OCI-LY3 (cell line): Measurements from ENCODE around the gene SEPTIN11.

Experiments
- H2AFZ ChIP-seq: fragments of 200-600, 300-600 bp; shearing (Covaris generic); 2 replicates; pipeline ENCODE4 v1.6.0; 2014; ENCODE audit warnings: antibody characterized with exemption, low read depth, low read length
- H3K27ac ChIP-seq: fragments of 200-600, 300-600 bp; sonication (generic); 2 replicates; pipeline ENCODE4 v1.5.1; 2014; ENCODE audit warnings: mild to moderate bottlenecking, low read length, moderate library complexity, mixed read lengths
- H3K27me3 ChIP-seq: fragments of 200-600, 300-600 bp; sonication (generic); 2 replicates; pipeline ENCODE4 v1.6.1; 2014; ENCODE audit warnings: low read depth, low read length, mixed read lengths
- H3K36me3 ChIP-seq: fragments of 200-600, 300-600 bp; sonication (generic); replicated peaks from 2 replicates; pipeline ENCODE3; 2014; ENCODE audit warnings: low read depth, low read length, mixed read lengths
- H3K4me1 ChIP-seq: fragments of 300-600, 200-600 bp; sonication (generic); 2 replicates; pipeline ENCODE4 v1.6.1; 2014; ENCODE audit warnings: low read length, mixed read lengths
- H3K4me2 ChIP-seq: fragments of 200-600, 300-600 bp; sonication (generic); 2 replicates; pipeline ENCODE4 v1.6.1; 2014; ENCODE audit warnings: low read length, mixed read lengths
- H3K4me3 ChIP-seq: fragments of 300-600, 200-600 bp; sonication (generic); 2 replicates; pipeline ENCODE4 v1.5.1; 2014; ENCODE audit warnings: antibody characterized with exemption, mild to moderate bottlenecking, low read length, moderate library complexity
- H3K79me2 ChIP-seq: fragments of 300-600, 200-600 bp; shearing (Covaris generic); 2 replicates; pipeline ENCODE4 v1.6.1; 2014; ENCODE audit warnings: mild to moderate bottlenecking, low read length, mixed read lengths
- H3K9ac ChIP-seq: fragments of 300-600, 200-600 bp; shearing (Covaris generic); 2 replicates; pipeline ENCODE4 v1.6.0; 2014; ENCODE audit warnings: mild to moderate bottlenecking, low read length, moderate library complexity
- H3K9me3 ChIP-seq: fragments of 200-600, 300-600 bp; shearing (Covaris generic); 2 replicates; pipeline ENCODE4 v1.6.1; 2014; ENCODE audit warnings: low read length, mixed read lengths; ENCODE audit not compliant: insufficient read depth
- H4K20me1 ChIP-seq: fragments of 200-600, 300-600 bp; sonication (generic); 2 replicates; pipeline ENCODE4 v1.6.1; 2016; ENCODE audit warnings: low read length, mixed read lengths; ENCODE audit not compliant: insufficient read depth
- CTCF ChIP-seq: fragments of 200-600, 300-600 bp; sonication (generic); IDR thresholded peaks from 2 replicates; pipeline ENCODE4 v1.5.1; 2014; ENCODE audit warnings: antibody characterized with exemption, low read length, low read depth
- EZH2phosphoT487 ChIP-seq: fragments of 200-600 bp; shearing (Covaris generic); IDR thresholded peaks from 2 replicates; pipeline ENCODE4 v1.6.1; 2018; ENCODE audit warnings: antibody characterized with exemption, mixed run types, low read depth

SEPTIN11 gene

GRCh38 chr4:76949276-76950051, at the start of gene SEPTIN11:
TSS of gene SEPTIN11 (plus strand) at chr4:76949752. CDS start at chr4:76949904, 152 bp downstream.
- H3K9ac ChIP-seq: peak within 1 kb of the TSS; percentile 92
- peak within 1 kb of the TSS; percentile 41 for H3K27ac ChIP-seq
- TF ChIP-seq CTCF: no peak
- no peak for TF ChIP-seq EZH2phosphoT487
- H3K79me2 ChIP-seq: peaks cover 43% of the 10 kb centered on the region
- H3K27me3 ChIP-seq: no peaks in the 10 kb centered on the region
- peaks cover 6% of the 10 kb centered on the region for H3K36me3 ChIP-seq
- H3K4me3 ChIP-seq: peak within 1 kb of the TSS; percentile 95
- peaks cover 8% of the 10 kb centered on the region for H3K4me1 ChIP-seq
- H3K4me2 ChIP-seq: peak within 1 kb of the TSS; percentile 70
- H4K20me1 ChIP-seq: peaks cover 18% of the 10 kb centered on the region
- peak within 1 kb of the TSS; percentile 84 for H2AFZ ChIP-seq
- no peaks in the 10 kb centered on the region for H3K9me3 ChIP-seq

- Histone ChIP-seq H3K4me3 (no peak overlapping the region), H3K27ac (no peak overlapping the region)
- TF ChIP-seq CTCF (no peak), EZH2phosphoT487 (no peak)
Observed at GRCh38 chr4:76902233-76902890, 47.2 kb upstream of the SEPTIN11 start.

GRCh38 chr4:76904646-76905190, 44.8 kb upstream of the SEPTIN11 start:
- no peaks in the 10 kb centered on the region for H3K27me3 ChIP-seq
- no peak for TF ChIP-seq EZH2phosphoT487
- no peak for TF ChIP-seq CTCF
- no peak overlapping the region for H3K27ac ChIP-seq
- no peaks in the 10 kb centered on the region for H3K4me1 ChIP-seq
- H2AFZ ChIP-seq: no peak overlapping the region
- H3K4me3 ChIP-seq: no peak overlapping the region
- H4K20me1 ChIP-seq: no peaks in the 10 kb centered on the region
- no peak overlapping the region for H3K9ac ChIP-seq
- no peaks in the 10 kb centered on the region for H3K36me3 ChIP-seq
- H3K4me2 ChIP-seq: no peak overlapping the region
- no peaks in the 10 kb centered on the region for H3K9me3 ChIP-seq
- no peaks in the 10 kb centered on the region for H3K79me2 ChIP-seq

More at GRCh38 chr4:76902233-76902890, 47.2 kb upstream of the SEPTIN11 start:
- H4K20me1 ChIP-seq: no peaks in the 10 kb centered on the region
- H2AFZ ChIP-seq: no peak overlapping the region
- no peaks in the 10 kb centered on the region for H3K27me3 ChIP-seq
- no peaks in the 10 kb centered on the region for H3K79me2 ChIP-seq
- no peaks in the 10 kb centered on the region for H3K9me3 ChIP-seq
- no peak overlapping the region for H3K9ac ChIP-seq
- no peaks in the 10 kb centered on the region for H3K36me3 ChIP-seq
- H3K4me1 ChIP-seq: no peaks in the 10 kb centered on the region
- H3K4me2 ChIP-seq: no peak overlapping the region

GRCh38 chr4:76905521-76905920, 44.0 kb upstream of the SEPTIN11 start:
- Histone ChIP-seq H3K9ac (no peak overlapping the region), H3K4me1 (no peaks in the 10 kb centered on the region), H2AFZ (no peak overlapping the region), H4K20me1 (no peaks in the 10 kb centered on the region), H3K4me3 (no peak overlapping the region), H3K36me3 (no peaks in the 10 kb centered on the region), H3K79me2 (no peaks in the 10 kb centered on the region), H3K9me3 (no peaks in the 10 kb centered on the region), H3K4me2 (no peak overlapping the region), H3K27ac (no peak overlapping the region), H3K27me3 (no peaks in the 10 kb centered on the region)
- no peak for TF ChIP-seq CTCF
- no peak for TF ChIP-seq EZH2phosphoT487
